ACHN (cell line): ENCODE measurements around the gene CRISPLD2.

Experiments used
- DNase-seq: peaks from one replicate; pipeline ENCODE4 v3.0.0-alpha.2; 2015
- in situ Hi-C: cut with HindIII; loops from 2 replicates; pipeline ENCODE4 v1.10.0; 2017; ENCODE audit warnings: low sequenced_read_pairs, low pct_ligation_motif_present, low pct_unique_long_range_greater_than_20kb

Gene CRISPLD2

GRCh38 chr16:84794626-84795025, 25.2 kb upstream of the CRISPLD2 start:
- in situ Hi-C loops = no loop called here
- no peak for DNase-seq

GRCh38 chr16:84795329-84796053, 24.3 kb upstream of the CRISPLD2 start:
- peak; percentile 67 for DNase-seq
- in situ Hi-C loops = no loop called here

- in situ Hi-C loops = no loop called here
- DNase-seq = no peak
Measured at GRCh38 chr16:84800158-84800978, 19.4 kb upstream of the CRISPLD2 start.

GRCh38 chr16:84803146-84803545, 16.6 kb upstream of the CRISPLD2 start:
- no peak for DNase-seq
- in situ Hi-C loops = no loop called here

- in situ Hi-C loops = no loop called here
Measured at GRCh38 chr16:84804326-84804725, 15.5 kb upstream of the CRISPLD2 start.

GRCh38 chr16:84806256-84806889, 13.4 kb upstream of the CRISPLD2 start:
- in situ Hi-C loops = no loop called here
- DNase-seq = peak; percentile 66

More at GRCh38 chr16:84804326-84804725, 15.5 kb upstream of the CRISPLD2 start:
- DNase-seq = no peak

- in situ Hi-C loops = no loop called here
- no peak for DNase-seq
Measured at GRCh38 chr16:84806890-84807258, 12.9 kb upstream of the CRISPLD2 start.

GRCh38 chr16:84807776-84808175, 12.0 kb upstream of the CRISPLD2 start:
- no peak for DNase-seq
- in situ Hi-C loops = no loop called here

- DNase-seq = no peak
Measured at GRCh38 chr16:84808826-84809225, 11.0 kb upstream of the CRISPLD2 start.

GRCh38 chr16:84810518-84811273, 9.1 kb upstream of the CRISPLD2 start:
- no peak for DNase-seq
- in situ Hi-C loops = no loop called here

More at GRCh38 chr16:84808826-84809225, 11.0 kb upstream of the CRISPLD2 start:
- in situ Hi-C loops = no loop called here

- DNase-seq = no peak
- in situ Hi-C loops = no loop called here
Measured at GRCh38 chr16:84811529-84811928, 8.3 kb upstream of the CRISPLD2 start.

GRCh38 chr16:84813141-84813934, 6.4 kb upstream of the CRISPLD2 start:
- in situ Hi-C loops = no loop called here
- DNase-seq = no peak

- DNase-seq = no peak
- in situ Hi-C loops = no loop called here
Measured at GRCh38 chr16:84815462-84815861, 4.3 kb upstream of the CRISPLD2 start.

- no peak for DNase-seq
- in situ Hi-C loops = no loop called here
Measured at GRCh38 chr16:84816023-84816422, 3.8 kb upstream of the CRISPLD2 start.

- in situ Hi-C loops = no loop called here
- DNase-seq = no peak
Measured at GRCh38 chr16:84816485-84816884, 3.3 kb upstream of the CRISPLD2 start.

GRCh38 chr16:84817206-84817605, 2.6 kb upstream of the CRISPLD2 start:
- DNase-seq = no peak
- in situ Hi-C loops = no loop called here

GRCh38 chr16:84817613-84818012, 2.2 kb upstream of the CRISPLD2 start:
- DNase-seq = no peak
- in situ Hi-C loops = no loop called here

- in situ Hi-C loops = no loop called here
Measured at GRCh38 chr16:84818133-84818532, 1.7 kb upstream of the CRISPLD2 start.

More at GRCh38 chr16:84818133-84818532, 1.7 kb upstream of the CRISPLD2 start:
- DNase-seq = no peak
